NOMO-1 treated with dmso at 0.1 percent for 144 hours (cell line): Measurements from ENCODE around the gene OR10H3.
"Not testable (repeated sequence)": the region's sequence is repeated elsewhere in the genome, so short reads cannot be mapped to it uniquely, and the experiment has no call there.

ENCODE experiments used
- DNase-seq: peaks from one replicate; lab custom pipeline; 2025; ENCODE audit not compliant: unreplicated experiment; lab: John Stamatoyannopoulos, UW

Gene OR10H3

GRCh38 chr19:15737722-15738121, at the start of gene OR10H3:
Gene OR10H3 (plus strand): TSS chr19:15737985. CDS start chr19:15741393, 3,408 bp downstream.
- DNase-seq: no peak

GRCh38 chr19:15696654-15697194, 41.1 kb upstream of the OR10H3 start:
- DNase-seq: no peak

- no peak for DNase-seq
These were observed 35.8 kb upstream of the OR10H3 start for GRCh38 chr19:15701757-15702533.

GRCh38 chr19:15702534-15702930, 35.3 kb upstream of the OR10H3 start:
- peak; percentile 56 for DNase-seq

GRCh38 chr19:15714638-15715037, 23.1 kb upstream of the OR10H3 start:
- DNase-seq: no peak

GRCh38 chr19:15715642-15716041, 22.1 kb upstream of the OR10H3 start:
- no peak for DNase-seq

GRCh38 chr19:15717809-15718208, 20.0 kb upstream of the OR10H3 start:
- DNase-seq: no peak

GRCh38 chr19:15721268-15721667, 16.5 kb upstream of the OR10H3 start:
- DNase-seq: no peak

- DNase-seq: no peak
These were observed 14.8 kb upstream of the OR10H3 start for GRCh38 chr19:15722956-15723355.

GRCh38 chr19:15727724-15728123, 10.1 kb upstream of the OR10H3 start, which contains the start of gene OR10H2:
Gene OR10H2 (plus strand): TSS chr19:15728024. CDS start chr19:15728044, 20 bp downstream.
- DNase-seq: no peak

GRCh38 chr19:15730538-15730937, 7.2 kb upstream of the OR10H3 start:
- no peak for DNase-seq

- no peak for DNase-seq
These were observed 5.4 kb upstream of the OR10H3 start for GRCh38 chr19:15732388-15732787.

GRCh38 chr19:15733895-15734294, 3.9 kb upstream of the OR10H3 start:
- DNase-seq: no peak

GRCh38 chr19:15740785-15741184, 3.0 kb downstream of the OR10H3 start:
- DNase-seq: no peak

- DNase-seq: no peak
These were observed 10.5 kb downstream of the OR10H3 start for GRCh38 chr19:15748239-15748638.

- DNase-seq: no peak
These were observed 20.6 kb downstream of the OR10H3 start for GRCh38 chr19:15758379-15758778.

- no peak for DNase-seq
These were observed 22.3 kb downstream of the OR10H3 start for GRCh38 chr19:15759962-15760565.

- DNase-seq: no peak
These were observed 31.8 kb downstream of the OR10H3 start for GRCh38 chr19:15769586-15769985.

GRCh38 chr19:15774159-15774558, 36.4 kb downstream of the OR10H3 start:
- DNase-seq: not testable (repeated sequence)

- DNase-seq: no peak
These were observed 37.5 kb downstream of the OR10H3 start for GRCh38 chr19:15775249-15775648.

- no peak for DNase-seq
These were observed 38.5 kb downstream of the OR10H3 start for GRCh38 chr19:15776264-15776663.
